NOMO-1 treated with DMSO at 0.1 percent for 48 hours (cell line): ENCODE results near the gene TSACC.
"Not testable (repeated sequence)": the region's sequence is repeated elsewhere in the genome, so short reads cannot be mapped to it uniquely, and the experiment has no call there.

Source experiments
- DNase-seq: peaks from one replicate; lab custom pipeline; 2025; ENCODE audit not compliant: unreplicated experiment; lab: John Stamatoyannopoulos, UW

Gene TSACC

DNA sequence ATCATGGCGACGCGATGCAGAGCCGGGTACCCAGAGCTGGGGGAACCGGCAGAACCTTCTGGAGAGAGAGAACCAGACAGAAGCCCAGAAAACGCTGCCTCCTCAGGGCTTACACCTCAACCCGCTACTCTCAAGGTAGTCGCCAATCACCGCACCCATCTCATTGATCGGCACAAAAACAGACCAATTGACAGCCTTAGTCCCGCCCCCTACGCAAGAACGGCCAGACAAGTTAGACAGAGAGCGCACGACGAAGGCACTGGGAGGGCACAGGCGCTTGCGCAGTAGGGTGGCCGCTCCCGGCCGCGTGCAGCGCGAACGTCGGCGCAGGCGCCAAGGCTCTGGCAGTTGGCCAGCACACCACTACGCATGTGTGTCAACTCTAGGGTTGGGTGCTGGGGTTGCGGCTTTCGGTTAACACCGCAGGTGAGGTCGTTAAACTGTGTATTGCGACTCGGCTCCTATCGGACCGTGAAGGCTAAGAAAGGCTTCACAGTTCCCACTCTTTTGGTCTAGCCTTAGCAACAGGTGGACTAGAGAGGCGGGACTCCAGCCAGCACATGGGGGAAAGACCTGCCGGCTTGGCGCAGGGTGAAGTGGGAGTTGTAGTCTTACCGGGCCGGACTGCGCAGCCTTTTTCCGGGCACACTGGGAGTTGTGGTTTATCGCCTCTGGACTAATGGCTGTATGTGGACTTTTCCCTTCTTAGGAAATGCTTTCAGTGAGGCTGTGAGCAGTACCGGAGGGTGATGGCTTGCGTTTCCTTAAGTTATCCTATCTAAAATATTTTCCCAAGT lies at the start of gene TSACC, which contains the start of gene CCT3:
Gene TSACC (plus strand): TSS at position 347 of the 797 bp plus-strand sequence. CDS start 1,232 bp downstream, outside the sequence.
Gene CCT3 (minus strand): TSS at position 113 of the 797 bp plus-strand sequence. CDS start 108 bp downstream, at position 5.
- peak; percentile 99 for DNase-seq

DNA sequence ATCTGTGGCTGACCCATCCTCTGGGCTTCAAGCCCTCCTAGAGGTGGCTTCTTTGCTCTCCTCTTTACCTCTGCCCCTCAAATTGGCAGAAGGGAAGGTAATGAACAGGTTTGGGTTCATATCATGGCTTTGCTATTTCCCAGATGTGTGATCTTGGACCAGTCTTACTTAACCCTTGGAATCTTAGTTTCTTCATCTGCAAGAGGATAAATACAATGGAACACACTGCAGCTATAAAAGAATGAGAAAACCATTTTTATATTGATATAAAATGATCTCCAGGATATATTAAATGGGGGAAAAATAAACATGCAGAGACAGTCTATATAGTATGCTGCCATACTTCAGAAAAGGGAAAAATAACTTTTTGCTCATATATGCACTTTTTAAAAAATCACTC lies 48.5 kb upstream of the TSACC start:
- DNase-seq, result no peak

GRCh38 chr1:156291226-156292061 lies 46.9 kb upstream of the TSACC start:
- no peak for DNase-seq

- DNase-seq, result no peak
These were observed 45.3 kb upstream of the TSACC start for GRCh38 chr1:156293098-156293434.

GRCh38 chr1:156293895-156294294 lies 44.4 kb upstream of the TSACC start:
- no peak for DNase-seq

- DNase-seq, result peak; percentile 67
These were observed 42.9 kb upstream of the TSACC start, which contains the start of gene GLMP for GRCh38 chr1:156295391-156295947. GLMP (minus strand) TSS chr1:156295679; CDS start chr1:156295645, 34 bp downstream.

DNA sequence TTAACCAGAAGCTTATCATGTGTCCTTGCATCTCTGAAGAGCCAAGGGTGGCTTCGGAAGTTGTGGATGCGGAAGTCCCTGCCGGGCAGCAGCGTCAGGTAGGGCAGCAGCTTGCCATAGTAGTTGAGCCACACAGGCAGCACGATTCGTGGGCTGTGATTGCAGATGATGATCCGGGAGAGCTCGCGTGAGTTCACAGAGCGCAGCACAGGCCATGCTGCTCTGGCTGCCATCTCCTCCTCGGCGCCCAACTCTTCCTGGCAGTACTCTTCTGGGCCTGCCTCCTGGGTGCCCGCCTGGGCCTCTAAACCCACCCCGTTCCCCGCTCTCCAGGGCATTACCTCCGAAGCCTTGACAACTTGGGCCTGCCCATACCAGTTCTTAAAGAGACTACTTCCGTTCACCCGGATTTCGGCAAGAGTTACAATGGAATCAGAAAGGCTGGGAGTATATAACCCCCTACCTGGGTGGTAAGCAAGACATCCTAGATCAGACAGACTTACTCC lies 39.4 kb upstream of the TSACC start, which contains the start of gene VHLL:
Gene VHLL (minus strand): TSS at position 456 of the 506 bp plus-strand sequence. CDS start 118 bp downstream, at position 338.
- DNase-seq, result no peak

DNA sequence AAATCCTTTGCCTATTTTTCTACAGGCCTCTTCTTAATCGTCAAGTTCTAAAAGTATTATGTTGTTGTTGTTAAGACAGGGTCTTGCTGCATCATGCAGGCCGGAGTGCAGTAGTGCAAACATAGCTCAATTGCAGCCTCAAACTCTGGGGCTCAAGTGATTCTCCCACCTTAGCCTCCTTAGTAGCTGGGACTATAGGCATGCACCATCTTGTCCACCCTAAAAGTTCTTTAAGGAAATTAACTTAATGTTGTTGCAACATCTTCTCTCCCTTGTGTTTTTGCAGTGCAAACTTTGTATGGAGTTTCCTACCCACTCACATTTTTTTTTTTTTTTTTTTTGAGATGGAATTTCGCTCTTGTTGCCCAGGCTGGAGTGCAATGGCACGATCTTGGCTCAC lies 35.1 kb upstream of the TSACC start:
- DNase-seq, result no peak

DNA sequence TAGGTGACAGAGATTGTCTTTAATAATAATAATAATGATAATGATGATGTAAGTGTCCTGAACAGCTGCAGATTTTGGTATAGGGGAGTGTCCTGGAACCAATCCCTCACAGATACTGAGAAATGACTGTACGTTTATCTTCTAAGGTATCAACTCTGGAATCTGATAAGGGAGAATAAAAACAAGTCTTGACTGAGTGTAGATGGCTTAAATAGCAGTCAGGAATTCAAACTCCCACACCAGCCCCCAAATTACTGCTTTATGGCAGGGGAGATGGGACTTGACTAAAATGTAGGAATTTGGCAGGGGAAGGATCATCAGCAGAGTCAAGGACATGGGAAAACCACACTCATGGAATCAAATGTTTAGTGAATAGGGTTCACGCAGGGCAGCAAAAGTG lies 33.1 kb upstream of the TSACC start:
- no peak for DNase-seq

DNA sequence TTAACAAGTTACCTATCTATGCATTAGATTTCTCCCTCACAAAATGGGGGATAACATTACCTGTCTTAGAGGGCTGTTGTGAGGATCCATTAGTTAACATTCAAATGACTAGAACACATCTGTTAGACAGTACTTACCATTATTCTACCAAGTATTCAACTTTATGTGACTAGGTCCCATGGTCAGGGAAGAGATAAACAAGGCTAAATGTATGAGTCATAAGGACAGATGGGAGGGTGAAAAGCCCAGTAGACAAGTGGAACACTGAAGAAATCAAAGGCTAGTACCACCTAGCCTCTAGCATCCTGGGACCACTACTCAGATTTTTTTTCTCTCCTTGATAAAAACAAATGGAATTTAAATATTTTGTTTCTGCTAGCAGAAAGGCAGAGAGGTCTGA lies 30.2 kb upstream of the TSACC start:
- no peak for DNase-seq

DNA sequence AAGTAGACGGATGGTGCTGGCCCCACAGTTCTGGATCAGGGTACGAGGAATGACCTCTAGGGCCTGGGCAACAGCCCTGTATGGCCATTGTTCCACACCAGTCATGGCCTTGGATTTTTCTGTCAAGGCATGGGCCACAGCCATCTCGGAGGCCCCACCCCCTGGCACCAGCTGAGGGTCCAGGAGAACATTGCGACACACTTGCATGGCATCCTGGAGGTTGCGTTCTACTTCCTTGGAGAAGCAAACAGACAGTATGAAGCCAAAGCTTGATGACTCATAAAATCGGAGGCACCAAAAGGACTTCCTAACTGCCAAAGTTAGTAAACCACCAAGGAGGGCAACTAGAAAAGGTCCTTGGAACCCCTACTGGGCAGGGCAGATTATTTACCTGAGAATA lies 27.4 kb upstream of the TSACC start:
- DNase-seq, result no peak

- no peak for DNase-seq
These were observed 21.4 kb upstream of the TSACC start for GRCh38 chr1:156316909-156317308.

DNA sequence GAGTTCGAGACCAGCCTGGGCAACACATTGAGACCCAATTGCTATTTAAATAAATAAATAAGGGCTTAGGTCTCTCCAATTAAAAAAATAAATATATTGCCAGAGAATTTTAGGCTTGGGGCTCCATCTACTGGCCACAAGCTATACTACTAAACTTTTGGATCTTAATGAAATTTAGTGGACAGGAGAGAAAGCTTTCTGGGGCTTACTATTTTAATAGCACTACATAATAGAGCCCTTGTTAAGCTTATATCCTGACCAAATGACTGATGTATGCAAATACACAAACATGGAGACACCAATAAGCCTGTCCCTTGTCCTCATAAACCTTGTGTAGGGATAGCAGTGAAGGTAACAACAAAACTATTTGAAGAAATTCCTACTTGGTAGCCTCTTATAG lies 18.7 kb upstream of the TSACC start:
- no peak for DNase-seq

GRCh38 chr1:156320560-156320959 lies 17.8 kb upstream of the TSACC start:
- DNase-seq, result no peak

- not testable (repeated sequence) for DNase-seq
These were observed 15.1 kb upstream of the TSACC start for GRCh38 chr1:156323179-156323578.

GRCh38 chr1:156336242-156336641 lies 2.1 kb upstream of the TSACC start:
- no peak for DNase-seq

DNA sequence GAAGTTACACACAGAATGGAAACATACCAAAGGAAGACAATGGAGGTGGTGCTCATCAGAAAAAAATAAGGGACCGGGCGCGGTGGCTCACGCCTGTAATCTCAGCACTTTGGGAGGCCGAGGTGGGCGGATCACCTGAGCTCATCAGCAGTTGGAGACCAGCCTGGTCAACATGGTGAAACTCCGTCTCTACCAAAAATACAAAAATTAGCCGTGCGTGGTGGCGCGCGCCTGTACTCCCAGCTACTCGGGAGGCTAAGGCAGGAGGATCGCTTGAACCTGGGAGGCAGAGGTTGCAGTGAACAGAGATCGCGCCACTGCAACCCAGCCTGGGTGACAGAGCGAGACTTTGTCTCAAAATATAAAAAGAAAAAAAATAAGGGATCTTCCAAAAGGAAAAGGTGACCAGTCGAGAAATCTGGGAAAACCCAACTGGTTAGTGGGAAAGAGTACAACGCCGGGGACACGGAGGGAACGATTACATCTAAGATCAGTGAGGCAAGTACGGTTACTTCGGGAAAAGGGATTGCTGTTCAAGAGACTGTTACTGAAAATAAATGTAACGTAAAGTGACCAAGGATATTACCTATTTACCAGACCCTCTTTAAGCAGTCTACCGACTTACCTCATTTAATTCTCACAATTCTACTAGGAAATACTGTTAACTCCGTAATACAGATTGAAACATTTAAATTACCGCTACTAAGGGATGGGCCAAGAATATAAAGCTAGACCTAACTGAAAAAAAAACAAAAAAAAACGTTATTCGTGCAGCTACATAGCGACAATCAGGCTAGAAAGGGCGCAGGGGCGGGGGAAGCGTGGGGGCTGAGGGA lies 1.1 kb upstream of the TSACC start:
- DNase-seq, result no peak

DNA sequence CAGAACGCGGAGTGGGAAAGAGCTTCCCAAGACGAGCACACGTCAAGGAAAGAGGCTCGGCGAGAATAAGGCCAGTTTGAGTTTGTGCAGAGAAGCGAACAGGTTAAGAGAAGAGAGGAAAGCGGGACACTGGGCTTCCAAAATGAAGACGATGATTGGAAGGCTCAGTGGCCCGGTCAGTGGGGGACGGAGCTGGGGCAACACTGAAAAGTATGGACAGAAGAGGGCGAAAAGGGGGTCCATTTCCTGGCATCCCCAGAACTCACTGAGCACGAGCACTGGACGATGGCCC lies 492 bp upstream of the TSACC start:
- no peak for DNase-seq

GRCh38 chr1:156342166-156342955 lies 4.0 kb downstream of the TSACC start:
- no peak for DNase-seq

GRCh38 chr1:156344409-156344808 lies 6.1 kb downstream of the TSACC start:
- no peak for DNase-seq
